Fibroblast of peridontal ligament (primary cell): Measurements from ENCODE around the gene DRAXIN.

ENCODE experiments used
- DNase-seq: peaks from one replicate; pipeline ENCODE4 v3.0.0-alpha.2; 2010; ENCODE audit errors: extremely low read depth

The DRAXIN gene, protein sequence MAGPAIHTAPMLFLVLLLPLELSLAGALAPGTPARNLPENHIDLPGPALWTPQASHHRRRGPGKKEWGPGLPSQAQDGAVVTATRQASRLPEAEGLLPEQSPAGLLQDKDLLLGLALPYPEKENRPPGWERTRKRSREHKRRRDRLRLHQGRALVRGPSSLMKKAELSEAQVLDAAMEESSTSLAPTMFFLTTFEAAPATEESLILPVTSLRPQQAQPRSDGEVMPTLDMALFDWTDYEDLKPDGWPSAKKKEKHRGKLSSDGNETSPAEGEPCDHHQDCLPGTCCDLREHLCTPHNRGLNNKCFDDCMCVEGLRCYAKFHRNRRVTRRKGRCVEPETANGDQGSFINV

DNA sequence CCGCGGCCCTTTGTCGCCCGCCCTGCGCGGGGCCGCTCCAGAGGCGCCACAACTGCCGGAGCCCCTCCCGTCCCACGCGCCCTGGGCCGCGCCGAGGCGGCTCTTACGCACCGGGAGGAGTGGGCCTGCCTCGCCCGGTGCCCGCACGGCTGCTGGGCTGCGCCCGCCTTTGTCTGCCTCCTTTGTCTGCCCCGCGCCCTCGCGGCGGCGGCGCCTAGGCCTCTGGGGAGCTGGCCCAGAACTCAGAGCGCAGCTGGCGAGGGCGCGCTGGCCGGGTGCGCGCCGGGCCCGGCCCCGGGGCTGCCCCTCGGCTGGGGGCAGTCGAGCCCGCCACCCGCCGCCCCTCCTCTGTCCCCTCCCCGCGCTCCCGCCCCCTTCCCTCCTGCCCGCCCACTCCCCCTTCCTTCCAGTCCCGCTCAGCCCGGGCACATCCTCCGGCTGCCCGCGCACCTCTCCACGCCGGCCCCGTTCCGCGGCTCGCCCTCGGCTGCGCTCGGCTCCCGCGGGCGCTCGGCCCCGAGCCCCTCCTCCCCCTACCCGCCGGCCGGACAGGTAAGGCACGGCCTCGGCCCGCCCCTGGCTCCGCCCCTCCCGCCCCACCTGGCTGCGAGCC, at the start of gene DRAXIN:
Gene DRAXIN (plus strand): TSS at position 409 of the 613 bp plus-strand sequence. CDS start 14,549 bp downstream, outside the sequence.
- DNase-seq, result no peak

- no peak for DNase-seq
These were observed 49.7 kb upstream of the DRAXIN start for GRCh38 chr1:11641776-11642305.

DNA sequence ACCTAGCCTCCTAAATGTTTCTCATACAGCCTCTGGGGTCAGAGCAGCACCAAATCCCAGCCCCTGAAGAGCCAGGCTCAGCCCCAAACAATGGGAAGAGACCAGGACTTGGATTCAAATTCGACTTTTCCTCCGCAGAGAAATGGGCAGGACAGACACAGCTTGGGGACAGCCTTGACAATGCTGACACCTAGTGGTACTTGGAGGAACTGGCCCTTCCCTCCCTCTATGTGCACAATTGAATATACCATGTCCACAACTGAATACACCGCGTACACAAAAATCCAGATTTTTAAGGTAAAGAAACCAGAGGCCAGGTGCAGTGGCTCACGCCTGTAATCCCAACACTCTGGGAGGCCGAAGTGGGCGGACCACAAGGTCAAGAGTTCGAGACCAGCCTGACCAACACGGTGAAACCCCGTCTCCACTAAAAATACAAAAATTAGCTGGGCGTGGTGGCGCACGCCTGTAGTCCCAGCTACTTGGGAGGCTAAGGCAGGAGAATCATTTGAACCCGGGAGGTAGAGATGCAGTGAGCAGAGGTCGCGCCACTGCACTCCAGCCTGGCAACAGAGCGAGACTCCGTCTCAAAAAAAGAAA, 49.0 kb upstream of the DRAXIN start:
- peak; percentile 73 for DNase-seq

DNA sequence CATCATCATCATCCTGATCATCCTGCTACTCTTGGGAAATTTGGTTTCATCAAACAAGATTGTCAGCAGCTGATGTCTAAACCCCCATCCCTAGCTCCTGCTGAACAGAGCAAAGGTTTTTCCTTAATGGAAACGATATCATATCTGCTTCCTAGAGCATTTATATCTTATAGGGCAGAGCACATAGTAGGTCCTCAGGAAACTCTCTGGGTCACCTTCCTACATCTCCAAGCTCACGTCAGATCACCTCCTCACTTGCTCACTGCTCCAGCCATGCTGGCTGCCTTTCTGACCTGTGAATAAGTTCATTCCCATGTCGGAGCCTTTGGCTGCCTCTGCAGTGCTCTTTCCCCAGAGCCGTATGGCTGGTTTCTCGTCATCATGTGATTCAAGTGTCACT, 47.7 kb upstream of the DRAXIN start:
- DNase-seq, result no peak

GRCh38 chr1:11645270-11645669, 46.2 kb upstream of the DRAXIN start:
- DNase-seq, result no peak

DNA sequence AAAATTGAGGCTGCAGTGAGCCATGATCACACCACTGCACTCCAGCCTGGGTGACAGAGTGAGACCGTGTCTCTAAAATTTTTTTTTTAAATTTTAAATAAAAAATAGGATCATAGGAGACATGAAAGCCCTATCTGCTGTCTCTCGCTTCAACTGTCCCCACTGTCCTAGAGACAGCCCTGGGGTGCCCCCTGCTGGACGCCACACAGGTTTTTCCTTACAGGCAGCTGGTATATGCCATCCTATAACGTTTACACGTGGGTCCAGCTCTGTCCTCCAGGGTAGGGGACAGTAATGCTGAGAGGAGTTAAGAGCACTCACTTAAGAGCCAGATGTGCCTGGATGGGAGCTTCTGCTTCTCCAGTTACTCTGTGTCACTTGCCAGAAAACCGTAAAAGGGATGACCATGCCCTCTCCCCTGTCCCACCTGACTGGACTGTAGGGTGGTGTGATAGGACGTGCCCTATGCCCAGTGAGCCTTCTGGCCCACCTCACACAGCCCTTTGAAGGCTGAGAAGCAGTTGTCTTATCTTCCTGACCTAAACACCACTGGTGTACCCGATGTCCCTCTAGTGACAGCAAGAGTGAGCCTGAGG, 45.7 kb upstream of the DRAXIN start:
- peak; percentile 69 for DNase-seq

DNA sequence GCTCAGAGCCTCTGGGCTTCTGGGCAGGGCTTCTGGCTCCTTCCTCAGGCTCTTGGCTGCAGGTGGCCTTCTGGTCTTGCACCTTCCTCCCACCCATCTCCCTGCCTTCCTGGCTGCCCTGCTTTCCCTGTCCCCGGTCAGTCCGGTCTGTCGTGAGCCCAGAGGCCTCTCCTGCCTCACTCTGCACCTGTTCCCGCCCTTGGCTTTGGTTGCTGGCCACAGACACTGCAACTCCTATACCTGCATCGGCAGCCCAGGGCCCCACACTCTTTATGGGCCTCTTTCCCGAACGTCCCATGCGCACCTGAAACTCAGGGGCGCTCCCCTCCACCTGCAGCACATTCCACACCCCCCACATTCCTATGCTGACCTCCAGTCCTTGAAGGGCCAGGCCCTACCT, 45.2 kb upstream of the DRAXIN start:
- no peak for DNase-seq

- DNase-seq, result no peak
These were observed 44.2 kb upstream of the DRAXIN start for GRCh38 chr1:11647333-11647732.

DNA sequence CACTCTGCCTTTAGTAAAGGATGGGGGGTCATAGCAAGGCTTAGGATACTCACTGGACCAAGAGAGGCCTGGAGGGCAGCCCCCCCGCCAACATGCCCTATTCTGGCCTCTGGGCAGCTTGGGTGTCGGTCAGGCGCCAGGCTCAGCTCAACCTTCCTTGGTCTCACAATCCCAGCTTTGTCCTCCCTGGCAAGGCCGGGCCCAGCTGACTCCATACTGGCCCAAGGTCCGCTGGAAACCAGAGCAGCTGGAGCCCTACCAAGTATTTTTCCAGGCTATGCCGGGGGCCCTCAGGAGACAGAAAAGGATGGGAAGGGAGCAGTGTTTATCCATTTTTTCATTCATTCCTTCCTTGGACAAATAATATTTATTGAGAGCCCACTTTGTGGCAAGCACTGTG, 43.5 kb upstream of the DRAXIN start:
- DNase-seq, result no peak

- no peak for DNase-seq
These were observed 42.8 kb upstream of the DRAXIN start for GRCh38 chr1:11648732-11649158.

DNA sequence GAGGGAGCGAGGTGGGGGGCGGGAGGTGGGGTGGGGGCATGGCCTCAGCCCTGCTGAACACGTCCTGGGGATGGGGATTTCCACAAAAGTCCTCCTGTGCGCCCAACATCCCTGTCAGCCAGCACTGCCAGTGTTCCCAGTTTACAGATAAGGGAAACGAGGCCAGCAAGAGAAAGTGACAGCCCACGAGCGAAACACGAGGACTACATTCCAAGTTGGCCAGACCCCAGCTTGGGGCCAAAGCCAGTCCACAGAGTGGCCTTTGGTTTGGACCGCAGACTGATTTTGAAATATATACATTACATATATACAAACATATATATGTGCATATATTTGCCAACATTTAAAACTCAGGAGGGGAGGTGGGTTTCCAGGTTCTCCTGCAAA, 42.3 kb upstream of the DRAXIN start:
- DNase-seq, result no peak

DNA sequence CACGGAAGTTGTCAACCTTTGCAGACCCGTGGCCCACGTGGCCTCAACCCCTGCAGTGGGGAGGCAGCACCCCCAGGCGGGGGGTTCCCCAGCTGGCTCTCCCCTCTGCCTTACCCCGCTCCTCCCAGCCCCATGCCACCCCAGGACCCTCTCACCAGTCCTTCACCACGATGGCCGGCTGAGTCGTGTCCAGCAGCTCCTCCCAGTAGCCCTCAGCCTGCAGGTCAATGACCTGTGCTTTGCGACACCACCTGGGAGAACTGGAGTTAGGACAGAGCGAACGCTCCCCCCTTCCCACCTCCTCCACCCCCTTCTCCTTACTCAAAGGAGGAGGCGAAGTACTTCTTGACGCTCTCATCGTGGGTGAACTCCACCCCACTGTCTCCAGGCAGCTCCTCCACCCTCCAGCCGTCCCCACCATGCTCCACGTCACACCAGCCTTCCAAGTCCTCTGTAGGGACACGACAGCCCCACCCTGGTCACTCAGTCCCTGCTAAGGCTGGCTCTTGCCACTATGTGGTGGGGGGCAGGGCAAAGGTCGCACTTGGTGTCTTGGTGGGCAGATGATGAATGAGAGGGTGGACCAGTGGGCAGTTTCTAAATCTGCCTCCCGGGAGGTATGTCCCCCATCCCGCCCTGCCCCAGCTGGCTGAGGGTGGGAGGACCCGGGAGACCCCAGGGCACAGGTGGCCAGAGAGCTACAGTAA, 41.7 kb upstream of the DRAXIN start:
- no peak for DNase-seq

DNA sequence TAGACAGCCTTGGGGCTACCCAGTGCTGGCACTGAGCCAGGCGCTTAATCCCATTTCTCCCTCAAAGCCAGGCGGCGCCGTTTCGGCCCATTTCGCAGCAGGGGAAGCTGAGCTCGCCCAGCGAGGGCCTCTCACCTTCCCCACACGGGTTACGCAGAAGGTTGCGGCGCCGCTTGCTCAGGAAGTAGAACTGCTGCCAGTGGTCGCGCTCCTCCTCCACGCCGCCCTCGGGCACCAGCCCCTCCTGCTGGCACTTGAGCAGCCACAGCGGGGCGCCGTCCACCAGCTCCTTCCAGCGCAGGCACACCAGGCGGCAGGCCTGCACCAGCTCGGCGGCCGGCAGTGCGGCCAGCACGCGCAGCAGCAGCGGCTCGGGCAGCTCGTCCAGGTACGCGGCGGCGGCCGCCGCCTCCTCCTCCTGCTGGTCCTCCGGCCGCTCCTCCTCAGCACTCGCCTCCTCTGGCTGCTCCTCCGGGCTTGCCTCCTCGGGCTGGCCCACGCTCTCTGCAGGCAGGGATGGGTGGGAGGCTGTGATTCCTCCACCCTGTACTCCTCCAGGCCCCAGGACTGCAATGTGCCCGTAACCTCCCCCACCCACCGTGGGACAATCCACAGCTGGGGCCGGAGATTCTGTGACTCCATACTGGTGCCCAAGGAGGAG, 41.0 kb upstream of the DRAXIN start:
- DNase-seq, result no peak

- DNase-seq, result no peak
These were observed 40.5 kb upstream of the DRAXIN start for GRCh38 chr1:11651017-11651416.

GRCh38 chr1:11652203-11652780, 39.2 kb upstream of the DRAXIN start:
- DNase-seq, result no peak

- no peak for DNase-seq
These were observed 38.2 kb upstream of the DRAXIN start for GRCh38 chr1:11653101-11653860.

- no peak for DNase-seq
These were observed 37.7 kb upstream of the DRAXIN start for GRCh38 chr1:11653861-11654136.

GRCh38 chr1:11654137-11654938, 37.2 kb upstream of the DRAXIN start, which contains the start of the genes FBXO2 and FBXO44:
Gene FBXO2 (minus strand): TSS chr1:11654429. CDS start chr1:11654340, 89 bp downstream.
Gene FBXO44 (plus strand): TSS chr1:11654877. CDS start chr1:11655836, 959 bp downstream.
- no peak for DNase-seq
